Fibroblast of lung (primary cell): Measurements from ENCODE around the gene KIF13A. TPM values are rescaled to one million over a fixed set of nuclear protein-coding genes. Genes with fewer than 3 reads are reported as not detected.

Source experiments
- DNase-seq, 2 donors: peaks; one replicate each; pipeline versions ENCODE4 v3.0.0 to v3.0.0-alpha.2; 2010; ENCODE audit warnings: low read depth in 2 of 2
- H2AFZ ChIP-seq: 2 replicates; pipeline ENCODE4 v1.5.1; 2012; ENCODE audit warnings: low read length, control low read depth, inconsistent platforms
- H3K27ac ChIP-seq: 2 replicates; pipeline ENCODE4 v1.5.1; 2011; ENCODE audit warnings: low read length, control low read depth; ENCODE audit not compliant: insufficient read depth
- H3K27me3 ChIP-seq: 2 replicates; pipeline ENCODE4 v1.5.1; 2011; ENCODE audit warnings: mild to moderate bottlenecking, low read length; ENCODE audit not compliant: control insufficient read depth, insufficient read depth
- H3K36me3 ChIP-seq: 2 replicates; pipeline ENCODE4 v1.5.1; 2011; ENCODE audit warnings: low read length; ENCODE audit not compliant: control insufficient read depth, insufficient read depth
- H3K4me1 ChIP-seq: 2 replicates; pipeline ENCODE4 v1.5.1; 2011; ENCODE audit warnings: low read length; ENCODE audit not compliant: control insufficient read depth, insufficient read depth; ENCODE audit errors: extremely low read depth
- H3K4me2 ChIP-seq: 2 replicates; pipeline ENCODE4 v1.5.1; 2011; ENCODE audit warnings: low read length, control low read depth; ENCODE audit not compliant: insufficient read depth; ENCODE audit errors: extremely low read depth
- H3K4me3 ChIP-seq, 4 experiments: fragments of 200-600 bp in 1 of 4; sonication (generic) in 1 of 4; replicated peaks in 1 of 4; 2 replicates each; pipeline ENCODE4 v1.5.1; 2011 to 2016; ENCODE audit warnings: low read length in 4 of 4, low read depth in 3 of 4, mild to moderate bottlenecking in 3 of 4, control low read depth in 2 of 4, inconsistent platforms in 1 of 4, mixed read lengths in 1 of 4; ENCODE audit not compliant: insufficient read depth in 1 of 4; ENCODE audit errors: control extremely low read depth in 1 of 4
- H3K79me2 ChIP-seq: 2 replicates; pipeline ENCODE4 v1.5.1; 2012; ENCODE audit warnings: mild to moderate bottlenecking, low read length, inconsistent platforms; ENCODE audit not compliant: control insufficient read depth, insufficient read depth
- H3K9ac ChIP-seq: 2 replicates; pipeline ENCODE4 v1.5.1; 2011; ENCODE audit warnings: mild to moderate bottlenecking, low read length, control low read depth; ENCODE audit not compliant: insufficient read depth
- H3K9me3 ChIP-seq: 2 replicates; pipeline ENCODE4 v1.5.1; 2012; ENCODE audit warnings: low read depth, low read length; ENCODE audit not compliant: control insufficient read depth, insufficient read depth
- H4K20me1 ChIP-seq: 2 replicates; pipeline ENCODE4 v1.5.1; 2011; ENCODE audit warnings: low read length; ENCODE audit not compliant: control insufficient read depth, insufficient read depth; ENCODE audit errors: extremely low read depth
- CTCF ChIP-seq, 2 donors: IDR thresholded peaks in 1 of 2; conservative IDR thresholded peaks in 1 of 2; 1 replicate in 1 of 2; 2 replicates in 1 of 2; pipeline ENCODE4 v1.5.1; 2011 to 2012; ENCODE audit warnings: low read length in 2 of 2, control low read depth in 1 of 2, inconsistent platforms in 1 of 2, low read depth in 1 of 2, mild to moderate bottlenecking in 1 of 2
- EZH2 ChIP-seq: IDR thresholded peaks from 2 replicates; pipeline ENCODE4 v1.5.1; 2012; ENCODE audit warnings: low read length, control low read depth, mild to moderate bottlenecking; ENCODE audit errors: missing control alignments
- polyA plus RNA-seq, 2 donors: library from polyadenylated mRNA; depleted of rRNA in 1 of 2; stranded (reverse) in 1 of 2; unstranded in 1 of 2; fragments of >200 nt; gene quantifications; 2 replicates each; pipeline ENCODE4 v1.2.1, GENCODE V29; 2011 to 2012; ENCODE audit warnings: missing spikeins in 1 of 2
- total RNA-seq: library from RNA; depleted of rRNA; stranded (reverse); fragments of >200 nt; gene quantifications from 2 replicates; pipeline ENCODE4 v1.2.1, GENCODE V29; 2014

KIF13A gene
- total and polyA plus RNA-seq, 2 donors (not counting 1 experiment from before 2014, with no cell fraction given): 52.3 to 114 TPM

- TF ChIP-seq EZH2: no peak
- no peak for TF ChIP-seq CTCF (conservative IDR thresholded peaks at IDR 0.05 in 1 of 2, IDR thresholded peaks at IDR 0.05 in 1 of 2; ENCODE audit: low read depth in 1 of 2, low read length in 2 of 2)
- no peak overlapping the region for H2AFZ ChIP-seq
- no peak overlapping the region for H3K4me3 ChIP-seq
- H3K27ac ChIP-seq: no peak overlapping the region
- H4K20me1 ChIP-seq: no peaks in the 10 kb centered on the region
- H3K27me3 ChIP-seq: no peaks in the 10 kb centered on the region
- no peaks in the 10 kb centered on the region for H3K79me2 ChIP-seq
- DNase-seq: no peak
- H3K4me1 ChIP-seq: no peaks in the 10 kb centered on the region
- H3K36me3 ChIP-seq: peaks cover 4% of the 10 kb centered on the region
- H3K4me2 ChIP-seq: no peak overlapping the region
- no peaks in the 10 kb centered on the region for H3K9me3 ChIP-seq
- H3K9ac ChIP-seq: no peak overlapping the region
Observed at GRCh38 chr6:17785094-17785787, 202.2 kb downstream of the KIF13A start.

GRCh38 chr6:17780061-17780460 lies 207.4 kb downstream of the KIF13A start:
- Histone ChIP-seq H2AFZ (no peak overlapping the region), H3K4me3 (no peak overlapping the region), H4K20me1 (no peaks in the 10 kb centered on the region), H3K27me3 (no peaks in the 10 kb centered on the region), H3K9ac (no peak overlapping the region), H3K79me2 (no peaks in the 10 kb centered on the region), H3K9me3 (no peaks in the 10 kb centered on the region), H3K4me2 (no peak overlapping the region), H3K27ac (no peak overlapping the region), H3K4me1 (no peaks in the 10 kb centered on the region), H3K36me3 (peaks cover 11% of the 10 kb centered on the region)
- no peak for TF ChIP-seq CTCF (conservative IDR thresholded peaks at IDR 0.05 in 1 of 2, IDR thresholded peaks at IDR 0.05 in 1 of 2; ENCODE audit: low read depth in 1 of 2, low read length in 2 of 2)
- no peak for TF ChIP-seq EZH2
- DNase-seq: no peak

- no peaks in the 10 kb centered on the region for H3K9me3 ChIP-seq
- no peaks in the 10 kb centered on the region for H3K79me2 ChIP-seq
- H3K9ac ChIP-seq: no peak overlapping the region
- no peaks in the 10 kb centered on the region for H4K20me1 ChIP-seq
- no peaks in the 10 kb centered on the region for H3K4me1 ChIP-seq
- no peaks in the 10 kb centered on the region for H3K27me3 ChIP-seq
- no peak overlapping the region for H2AFZ ChIP-seq
- no peak overlapping the region for H3K27ac ChIP-seq
- H3K4me2 ChIP-seq: no peak overlapping the region
- H3K4me3 ChIP-seq: no peak overlapping the region
- TF ChIP-seq EZH2 (no peak), CTCF (conservative IDR thresholded peaks at IDR 0.05 in 1 of 2, IDR thresholded peaks at IDR 0.05 in 1 of 2; ENCODE audit: low read depth in 1 of 2, low read length in 2 of 2) (no peak)
- no peak for DNase-seq
- peaks cover 12% of the 10 kb centered on the region for H3K36me3 ChIP-seq
Observed at GRCh38 chr6:17771609-17772008, 215.8 kb downstream of the KIF13A start.
